HFFc6 (cell line): Measurements from ENCODE around the gene IL15. TPM values are rescaled to one million over a fixed set of nuclear protein-coding genes. Genes with fewer than 3 reads are reported as not detected.
"Not testable (repeated sequence)": the region's sequence is repeated elsewhere in the genome, so short reads cannot be mapped to it uniquely, and the experiment has no call there.

Experiments
- DNase-seq: peaks from one replicate; pipeline ENCODE4 v3.0.0-alpha.2; 2018
- H3K27ac Mint-ChIP-seq: 2 replicates; pipeline ENCODE4 v1.8.0; 2020; ENCODE audit warnings: mild to moderate bottlenecking, mixed read lengths
- H3K27me3 Mint-ChIP-seq: 2 replicates; pipeline ENCODE4 v1.8.0; 2021; ENCODE audit warnings: mild to moderate bottlenecking, moderate library complexity, mixed read lengths; ENCODE audit not compliant: insufficient read depth
- H3K36me3 Mint-ChIP-seq: 2 replicates; pipeline ENCODE4 v1.8.0; 2021; ENCODE audit warnings: low read depth, mixed read lengths
- H3K4me1 Mint-ChIP-seq: 2 replicates; pipeline ENCODE4 v1.8.0; 2020; ENCODE audit warnings: low read depth, mixed read lengths
- H3K4me3 Mint-ChIP-seq: 2 replicates; pipeline ENCODE4 v1.8.0; 2020; ENCODE audit warnings: mild to moderate bottlenecking, moderate library complexity, mixed read lengths
- H3K9me3 Mint-ChIP-seq: 2 replicates; pipeline ENCODE4 v1.8.0; 2020; ENCODE audit warnings: mild to moderate bottlenecking, mixed read lengths
- CTCF ChIP-seq: fragments of 200-600 bp; sonication (generic); IDR thresholded peaks from 2 replicates; pipeline ENCODE4 v1.5.0; 2021; ENCODE audit warnings: antibody characterized with exemption, mild to moderate bottlenecking
- total RNA-seq, 6 experiments: library from RNA; stranded (reverse); fragmentation: NEBNext Ultra II Directional; extraction: Animal tissue kit (Norgen Biotek cat#: 25700); gene quantifications; 2 replicates in 1 of 6; 3 replicates in 5 of 6; pipeline ENCODE4 v1.2.3, GENCODE V29; 2021

IL15 gene
- total RNA-seq, 6 experiments from 2014 or later, result 1.9 to 3.9 (median 3.4) TPM

DNA sequence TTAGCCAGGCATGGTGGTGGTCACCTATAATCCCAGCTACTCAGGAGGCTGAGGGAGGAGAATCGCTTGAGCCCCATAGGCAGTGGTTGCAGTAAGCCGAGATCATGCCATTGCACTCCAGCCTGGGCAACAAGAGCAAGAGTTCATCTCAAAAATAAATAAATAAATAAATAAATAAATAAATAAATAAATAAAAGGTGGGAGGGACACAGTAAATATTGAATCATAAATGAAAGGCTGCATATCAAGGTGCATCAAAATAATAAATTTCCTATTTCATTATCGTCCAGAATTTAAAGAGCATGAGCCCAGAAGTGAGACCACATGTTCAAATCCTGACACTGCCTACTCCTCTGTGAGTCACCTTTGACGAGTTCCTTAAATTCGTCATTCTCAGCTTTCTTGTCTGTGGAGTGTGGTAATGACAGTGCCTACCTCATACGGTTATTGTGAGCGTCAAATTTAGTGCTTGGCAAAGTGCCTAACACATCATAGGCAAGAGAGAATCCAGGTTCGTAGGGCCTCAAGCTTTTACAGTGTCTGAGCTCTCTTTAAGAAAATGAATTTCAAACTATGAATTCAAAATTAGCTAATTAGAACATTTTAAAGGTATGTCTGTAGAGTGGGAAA is 49.9 kb downstream of the IL15 start:
- Mint-ChIP-seq H3K4me3 (no peak overlapping the region), H3K9me3 (peaks cover 4% of the 10 kb centered on the region; the same call in 1 of the 2 replicates), H3K36me3 (peaks cover 14% of the 10 kb centered on the region), H3K4me1 (peaks cover 22% of the 10 kb centered on the region), H3K27ac (no peak overlapping the region), H3K27me3 (no peaks in the 10 kb centered on the region)
- no peak for TF ChIP-seq CTCF
- no peak for DNase-seq

- H3K27ac Mint-ChIP-seq, result no peak overlapping the region
- H3K27me3 Mint-ChIP-seq, result no peaks in the 10 kb centered on the region
- peaks cover 14% of the 10 kb centered on the region for H3K36me3 Mint-ChIP-seq
- H3K4me1 Mint-ChIP-seq, result peaks cover 22% of the 10 kb centered on the region
- no peak for TF ChIP-seq CTCF
- peaks cover 4% of the 10 kb centered on the region; the same call in 1 of the 2 replicates for H3K9me3 Mint-ChIP-seq
- H3K4me3 Mint-ChIP-seq, result no peak overlapping the region
- no peak for DNase-seq
Observed at GRCh38 chr4:141686879-141687278, 50.5 kb downstream of the IL15 start.

DNA sequence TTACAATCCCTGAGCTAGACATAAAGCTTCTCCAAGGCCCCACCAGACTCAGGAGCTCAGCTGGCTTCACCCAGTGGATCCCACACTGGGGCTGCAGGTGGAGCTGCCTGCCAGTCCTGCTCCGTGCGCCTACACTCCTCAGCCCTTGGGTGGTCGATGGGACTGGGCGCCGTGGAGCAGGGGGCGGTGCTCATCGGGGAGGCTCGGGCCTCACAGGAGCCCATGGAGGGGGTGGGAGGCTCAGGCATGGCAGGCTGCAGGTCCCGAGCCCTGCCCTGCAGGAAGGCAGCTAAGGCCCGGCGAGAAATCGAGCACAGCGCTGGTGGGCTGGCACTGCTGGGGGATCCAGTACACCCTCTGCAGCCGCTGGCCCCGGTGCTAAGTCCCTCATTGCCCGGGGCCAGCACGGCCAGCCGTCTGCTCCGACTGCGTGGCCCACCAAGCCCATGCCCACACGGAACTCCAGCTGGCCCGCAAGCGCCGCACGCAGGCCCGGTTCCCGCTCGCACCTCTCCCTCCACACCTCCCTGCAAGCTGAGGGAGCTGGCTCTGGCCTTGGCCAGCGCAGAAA is 53.4 kb downstream of the IL15 start:
- DNase-seq, H3K9me3 Mint-ChIP-seq, H3K27ac Mint-ChIP-seq, H3K27me3 Mint-ChIP-seq, H3K4me3 Mint-ChIP-seq: not testable (repeated sequence)
- Mint-ChIP-seq H3K4me1 (peaks cover 18% of the 10 kb centered on the region), H3K36me3 (peaks cover 15% of the 10 kb centered on the region)

DNA sequence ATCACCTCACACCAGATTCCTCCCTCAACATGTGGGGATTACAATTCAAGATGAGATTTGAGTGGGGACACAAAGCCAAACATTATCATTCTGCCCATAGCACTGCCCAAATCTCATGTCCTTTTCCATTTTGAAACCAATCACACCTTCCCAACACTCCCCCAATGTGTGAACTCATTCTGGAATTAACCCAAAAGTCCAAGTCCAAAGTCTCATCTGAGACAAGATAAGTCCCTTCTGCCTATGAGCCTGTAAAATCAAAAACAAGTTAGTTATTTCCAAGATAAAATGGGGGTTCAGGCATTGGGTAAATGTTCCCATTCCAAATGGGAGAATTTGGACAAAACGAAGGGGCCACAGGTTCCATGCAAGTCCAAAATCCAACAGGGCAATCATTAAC is 54.9 kb downstream of the IL15 start:
- not testable (repeated sequence) for H3K4me1 Mint-ChIP-seq, H3K9me3 Mint-ChIP-seq, H3K4me3 Mint-ChIP-seq, H3K27ac Mint-ChIP-seq, DNase-seq, H3K27me3 Mint-ChIP-seq
- peaks cover 20% of the 10 kb centered on the region for H3K36me3 Mint-ChIP-seq

DNA sequence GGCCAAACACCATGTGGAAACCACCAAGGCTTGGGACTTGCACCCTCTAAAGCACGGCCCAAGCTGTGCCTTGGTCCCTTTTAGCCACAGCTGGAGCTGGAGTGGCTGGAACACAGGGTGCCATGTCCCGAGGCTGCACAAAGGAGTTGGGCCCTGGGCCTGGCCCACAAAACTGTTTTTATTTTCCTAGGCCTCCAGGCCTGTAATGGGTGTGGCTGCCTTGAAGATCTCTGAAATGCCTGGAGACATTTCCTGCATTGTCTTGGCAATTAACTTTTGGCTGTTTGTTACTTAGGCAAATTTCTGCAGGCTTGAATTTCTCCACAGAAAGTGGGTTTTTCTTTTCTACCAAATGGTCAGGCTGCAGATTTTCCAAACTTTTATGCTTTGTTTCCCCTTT is 55.7 kb downstream of the IL15 start:
- DNase-seq, result no peak
- TF ChIP-seq CTCF, result no peak
- H3K36me3 Mint-ChIP-seq, result peaks cover 20% of the 10 kb centered on the region
- peaks cover 8% of the 10 kb centered on the region for H3K4me1 Mint-ChIP-seq
- H3K27me3 Mint-ChIP-seq, result no peaks in the 10 kb centered on the region
- peaks cover 4% of the 10 kb centered on the region; the same call in 1 of the 2 replicates for H3K9me3 Mint-ChIP-seq
- H3K27ac Mint-ChIP-seq, result no peak overlapping the region
- no peak overlapping the region for H3K4me3 Mint-ChIP-seq

- no peak for TF ChIP-seq CTCF
- Mint-ChIP-seq H3K27me3 (no peaks in the 10 kb centered on the region), H3K36me3 (peaks cover 6% of the 10 kb centered on the region; the same call in 1 of the 2 replicates), H3K4me3 (no peak overlapping the region), H3K9me3 (no peaks in the 10 kb centered on the region), H3K27ac (no peak overlapping the region), H3K4me1 (peaks cover 7% of the 10 kb centered on the region)
- DNase-seq, result no peak
Observed at GRCh38 chr4:141697116-141697515, 60.7 kb downstream of the IL15 start.
